IMR-90 (cell line): ENCODE data around the gene MRPS22. TPM values are rescaled to one million over a fixed set of nuclear protein-coding genes. Genes with fewer than 3 reads are reported as not detected.
A peak's percentile ranks its signal among the peaks of the same experiment; 100 is the strongest.

Experiments
- ATAC-seq: fragments of 200-7000 bp; cut with Tn5 transposase; 2 replicates; pipeline ENCODE4 v1.9.1; 2020; ENCODE audit warnings: low read depth, mild to moderate bottlenecking, moderate library complexity
- BruUV-seq: library from RNA; stranded (reverse); fragments of 400-500 nt; replicated peaks from 2 replicates; lab custom pipeline; 2021; lab: Mats Ljungman, UMichigan
- CTCF ChIA-PET: fragments of 300-600 bp; formaldehyde crosslinking; extraction: SDS; loops from one replicate; lab custom pipeline; 2021; ENCODE audit warnings: antibody characterized with exemption; lab: Yijun Ruan, JAX
- POLR2A ChIA-PET: fragments of 300-600 bp; sonication (Branson Sonifier 250); formaldehyde crosslinking; loops from one replicate; lab custom pipeline; 2022; ENCODE audit warnings: antibody characterized with exemption; ENCODE audit not compliant: unreplicated experiment; lab: Charles Lee
- DNase-seq: peaks from one replicate; pipeline ENCODE4 v3.0.0; 2013
- H2AFZ ChIP-seq: replicated peaks from 2 replicates; pipeline ENCODE3; 2013; ENCODE audit warnings: low read length, mild to moderate bottlenecking; ENCODE audit not compliant: poor library complexity
- H2AK5ac ChIP-seq: 2 replicates; pipeline ENCODE4 v1.6.1; 2013; ENCODE audit warnings: low read depth, low read length, inconsistent platforms
- H2AK9ac ChIP-seq: replicated peaks from 2 replicates; pipeline ENCODE3; 2013; ENCODE audit warnings: mild to moderate bottlenecking, low read depth, low read length, moderate library complexity; ENCODE audit not compliant: poor library complexity
- H2BK120ac ChIP-seq: 2 replicates; pipeline ENCODE4 v1.6.1; 2013; ENCODE audit warnings: low read depth, low read length, inconsistent platforms
- H2BK15ac ChIP-seq: 3 replicates; pipeline ENCODE4 v1.6.1; 2013; ENCODE audit warnings: low read depth, low read length, inconsistent platforms
- H2BK20ac ChIP-seq: 2 replicates; pipeline ENCODE4 v1.6.1; 2013; ENCODE audit warnings: low read depth, mild to moderate bottlenecking, inconsistent platforms, low read length, moderate library complexity
- H2BK5ac ChIP-seq: 2 replicates; pipeline ENCODE4 v1.6.1; 2013; ENCODE audit warnings: mild to moderate bottlenecking, low read depth, low read length, inconsistent platforms; ENCODE audit not compliant: poor library complexity, severe bottlenecking
- H3K14ac ChIP-seq: replicated peaks from 2 replicates; pipeline ENCODE4 v1.6.1; 2013; ENCODE audit warnings: low read depth, low read length, inconsistent platforms
- H3K18ac ChIP-seq: 2 replicates; pipeline ENCODE4 v1.6.1; 2013; ENCODE audit warnings: low read depth, low read length, control low read depth
- H3K23ac ChIP-seq: 2 replicates; pipeline ENCODE4 v1.6.1; 2013; ENCODE audit warnings: low read depth, low read length, inconsistent platforms
- H3K27ac ChIP-seq: 2 replicates; pipeline ENCODE4 v1.5.1; 2013; ENCODE audit warnings: mild to moderate bottlenecking, control low read depth, low read length; ENCODE audit not compliant: insufficient read depth
- H3K27me3 ChIP-seq: 2 replicates; pipeline ENCODE4 v1.6.1; 2013; ENCODE audit warnings: low read length; ENCODE audit not compliant: control insufficient read depth, insufficient read depth
- H3K36me3 ChIP-seq: 2 replicates; pipeline ENCODE4 v1.6.1; 2013; ENCODE audit warnings: low read length, mixed read lengths; ENCODE audit not compliant: control insufficient read depth, insufficient read depth
- H3K4ac ChIP-seq: 2 replicates; pipeline ENCODE4 v1.6.1; 2013; ENCODE audit warnings: low read depth, low read length, inconsistent platforms
- H3K4me1 ChIP-seq: 2 replicates; pipeline ENCODE4 v1.6.1; 2013; ENCODE audit warnings: low read length, mixed read lengths; ENCODE audit not compliant: control insufficient read depth, insufficient read depth
- H3K4me2 ChIP-seq: 2 replicates; pipeline ENCODE4 v1.6.1; 2013; ENCODE audit warnings: low read depth, mild to moderate bottlenecking, control low read depth, low read length, moderate library complexity
- H3K4me3 ChIP-seq: 2 replicates; pipeline ENCODE4 v1.5.1; 2013; ENCODE audit warnings: low read depth, mild to moderate bottlenecking, control low read depth, low read length, moderate library complexity; ENCODE audit not compliant: insufficient read depth
- H3K56ac ChIP-seq: 2 replicates; pipeline ENCODE4 v1.6.1; 2013; ENCODE audit warnings: low read length, inconsistent platforms; ENCODE audit not compliant: insufficient read depth; ENCODE audit errors: extremely low read depth
- H3K79me1 ChIP-seq, 2 experiments: 2 replicates each; pipeline ENCODE4 v1.6.1; 2013; ENCODE audit warnings: low read length in 2 of 2, inconsistent platforms in 1 of 2, low read depth in 1 of 2
- H3K9ac ChIP-seq: 2 replicates; pipeline ENCODE4 v1.6.1; 2013; ENCODE audit warnings: low read depth, low read length, control low read depth
- H3K9me1 ChIP-seq: 2 replicates; pipeline ENCODE4 v1.6.1; 2013; ENCODE audit warnings: low read length, inconsistent platforms; ENCODE audit not compliant: insufficient read depth
- H3K9me3 ChIP-seq: 2 replicates; pipeline ENCODE4 v1.6.1; 2013; ENCODE audit warnings: low read length; ENCODE audit not compliant: control insufficient read depth, insufficient read depth
- H4K20me1 ChIP-seq: 2 replicates; pipeline ENCODE4 v1.6.1; 2013; ENCODE audit warnings: low read length, inconsistent platforms; ENCODE audit not compliant: insufficient read depth
- H4K5ac ChIP-seq: 2 replicates; pipeline ENCODE4 v1.6.1; 2013; ENCODE audit warnings: mild to moderate bottlenecking, low read depth, low read length, control low read depth
- H4K8ac ChIP-seq, 2 experiments: 2 replicates each; pipeline ENCODE4 v1.6.1; 2013; ENCODE audit warnings: low read depth in 2 of 2, low read length in 2 of 2, control low read depth in 1 of 2, inconsistent platforms in 1 of 2
- H4K91ac ChIP-seq: 2 replicates; pipeline ENCODE4 v1.6.1; 2013; ENCODE audit warnings: low read depth, low read length, inconsistent platforms; ENCODE audit not compliant: insufficient read depth
- BHLHE40 ChIP-seq: fragments of 150-350 bp; IDR thresholded peaks from 2 replicates; pipeline ENCODE4 v1.6.1; 2016; ENCODE audit warnings: mild to moderate bottlenecking, low read depth, low read length
- CHD1 ChIP-seq: IDR thresholded peaks from 2 replicates; pipeline ENCODE4 v1.6.1; 2012; ENCODE audit warnings: low read depth, low read length, improper control_type of control experiment
- CTCF ChIP-seq: conservative IDR thresholded peaks from 2 replicates; pipeline ENCODE4 v1.5.1; 2012; ENCODE audit warnings: mild to moderate bottlenecking, low read depth, low read length, improper control_type of control experiment
- ELK1 ChIP-seq: fragments of 150-350 bp; IDR thresholded peaks from 2 replicates; pipeline ENCODE4 v1.6.1; 2016; ENCODE audit warnings: low read depth, mild to moderate bottlenecking, low read length, moderate library complexity, borderline replicate concordance
- FOS ChIP-seq: fragments of 150-350 bp; IDR thresholded peaks from 2 replicates; pipeline ENCODE4 v1.6.1; 2016; ENCODE audit warnings: low read depth, low read length
- MAFK ChIP-seq: IDR thresholded peaks from 2 replicates; pipeline ENCODE4 v1.6.1; 2012; ENCODE audit warnings: low read depth, low read length, improper control_type of control experiment
- MAZ ChIP-seq: IDR thresholded peaks from 2 replicates; pipeline ENCODE4 v1.6.1; 2012; ENCODE audit warnings: low read depth, mild to moderate bottlenecking, low read length, improper control_type of control experiment, moderate library complexity, borderline replicate concordance
- MXI1 ChIP-seq: IDR thresholded peaks from 2 replicates; pipeline ENCODE4 v1.6.1; 2012; ENCODE audit warnings: low read depth, mild to moderate bottlenecking, low read length, moderate library complexity, borderline replicate concordance
- POLR2A ChIP-seq: IDR thresholded peaks from 2 replicates; pipeline ENCODE4 v1.6.1; 2012; ENCODE audit warnings: mild to moderate bottlenecking, low read depth, low read length
- RAD21 ChIP-seq: IDR thresholded peaks from 2 replicates; pipeline ENCODE4 v1.6.1; 2012; ENCODE audit warnings: low read length, improper control_type of control experiment
- RCOR1 ChIP-seq: IDR thresholded peaks from 2 replicates; pipeline ENCODE4 v1.6.1; 2012; ENCODE audit warnings: mild to moderate bottlenecking, low read length, improper control_type of control experiment; ENCODE audit not compliant: insufficient replicate concordance
- RFX5 ChIP-seq: IDR thresholded peaks from 2 replicates; pipeline ENCODE4 v1.8.0; 2012; ENCODE audit warnings: low read depth, mild to moderate bottlenecking, low read length, moderate library complexity
- SMC3 ChIP-seq: fragments of 150-350 bp; IDR thresholded peaks from 2 replicates; pipeline ENCODE4 v1.6.1; 2016; ENCODE audit warnings: low read depth, mild to moderate bottlenecking, antibody characterized with exemption, low read length, moderate library complexity
- USF2 ChIP-seq: fragments of 150-350 bp; IDR thresholded peaks from 2 replicates; pipeline ENCODE4 v1.6.1; 2017; ENCODE audit warnings: mild to moderate bottlenecking, antibody characterized with exemption, low read length, low read depth
- WGBS, 2 experiments: methylation state at CpG; one replicate each; pipeline versions ENCODE4 v1.1.5 to v1.1.7; 2013; ENCODE audit warnings: missing lambda C conversion rate in 2 of 2; ENCODE audit not compliant: insufficient read length in 1 of 2; ENCODE audit errors: extremely low coverage in 2 of 2; 5-methylcytosine and 5-hydroxymethylcytosine counted together
- dilution Hi-C: fragments of 300-500 bp; cut with HindIII; formaldehyde crosslinking; loops from one replicate; pipeline ENCODE4 v1.14.3; 2018; ENCODE audit warnings: low sequenced_read_pairs; ENCODE audit not compliant: unreplicated experiment
- in situ Hi-C: fragments of 300-500 bp; cut with MboI; formaldehyde crosslinking; loops from 3 replicates; pipeline ENCODE4 v1.14.3; 2019; ENCODE audit warnings: low sequenced_read_pairs, inconsistent platforms, mixed read lengths
- intact Hi-C: fragments of 100-400 bp; cut with micrococcal nuclease; formaldehyde crosslinking; loops from 2 replicates; pipeline ENCODE4 v1.10.0; 2022
- polyA plus RNA-seq, 3 experiments: library from polyadenylated mRNA; depleted of rRNA; stranded (reverse); fragments of >200 nt; gene quantifications; 2 replicates each; pipeline ENCODE4 v1.2.3, GENCODE V29; 2012; ENCODE audit warnings: low replicate concordance in 1 of 3
- total RNA-seq: library from RNA; depleted of rRNA; stranded (reverse); fragments of >200 nt; gene quantifications from 2 replicates; pipeline ENCODE4 v1.2.3, GENCODE V29; 2012

The MRPS22 gene
- total and polyA plus RNA-seq, 2 of the 4 experiments (the other 2 are of a cell fraction), result 54.5 to 72.4 TPM

GRCh38 chr3:139295040-139295439 is 48.8 kb upstream of the MRPS22 start:
- H3K27ac ChIP-seq, result no peak overlapping the region
- dilution Hi-C loops (no loop called here), in situ Hi-C loops (no loop called here), intact Hi-C loops (no loop called here)
- peak overlapping the region; percentile 70; the same call in 1 of the 2 replicates for H2BK20ac ChIP-seq
- peak overlapping the region; percentile 60; the same call in 1 of the 2 replicates for H2AK5ac ChIP-seq
- 90% methylated on average over 2 of the region's 5 CpGs; no CpG with 5 or more reads in 1 of the 2 experiments for WGBS, 2 experiments
- no peaks in the 10 kb centered on the region for H3K36me3 ChIP-seq
- H2AK9ac ChIP-seq, result peak overlapping the region; percentile 47
- H3K9me1 ChIP-seq, result peaks cover 15% of the 10 kb centered on the region
- H3K4me3 ChIP-seq, result no peak overlapping the region
- H3K27me3 ChIP-seq, result no peaks in the 10 kb centered on the region
- peak overlapping the region in 1 of 2 experiments; percentile 48; a peak in 1 of 4 replicates for H4K8ac ChIP-seq
- ChIA-PET POLR2A (no interaction called here), CTCF (no interaction called here)
- no peaks in the 10 kb centered on the region for H3K79me1 ChIP-seq
- H3K9me3 ChIP-seq, result peaks cover 2% of the 10 kb centered on the region; the same call in 1 of the 2 replicates
- peak overlapping the region; percentile 83 for H2BK120ac ChIP-seq
- H4K5ac ChIP-seq, result peak overlapping the region; percentile 49
- H2AFZ ChIP-seq, result peak overlapping the region; percentile 24
- no peak overlapping the region for H3K23ac ChIP-seq
- H3K9ac ChIP-seq, result no peak overlapping the region
- H3K56ac ChIP-seq, result no peak overlapping the region
- no peak overlapping the region for H3K14ac ChIP-seq
- peak overlapping the region; percentile 62 for H4K91ac ChIP-seq
- no peak for DNase-seq
- peak overlapping the region; percentile 65 for H3K4ac ChIP-seq
- no peak overlapping the region for H3K4me2 ChIP-seq
- no TSS peak for BruUV-seq
- H4K20me1 ChIP-seq, result no peaks in the 10 kb centered on the region
- peaks cover 32% of the 10 kb centered on the region for H3K4me1 ChIP-seq
- H3K18ac ChIP-seq, result peak overlapping the region; percentile 5; the same call in 1 of the 2 replicates
- TF ChIP-seq MAZ (no peak), CTCF (no peak), USF2 (no peak), CHD1 (no peak), BHLHE40 (no peak), SMC3 (no peak), MAFK (no peak), FOS (no peak), MXI1 (no peak), RAD21 (no peak), RFX5 (no peak), POLR2A (no peak), ELK1 (no peak), RCOR1 (no peak)
- H2BK15ac ChIP-seq, result peak overlapping the region; percentile 45; the same call in 1 of the 3 replicates
- H2BK5ac ChIP-seq, result peak overlapping the region; percentile 41
- no peak for ATAC-seq
